T-helper 1 cell treated with Interleukin-12 subunit alpha and Interleukin-12 subunit beta and Interleukin-4 antibody, amounts not matched to agents 30 μg/mL and 1 μg/mL, for 36 hours (primary cell): ENCODE data around the gene MAGI1.

Experiments
- H3K27ac Mint-ChIP-seq: one replicate; pipeline ENCODE4 v1.8.0; 2021; ENCODE audit warnings: mild to moderate bottlenecking, mixed read lengths
- H3K27me3 Mint-ChIP-seq: one replicate; pipeline ENCODE4 v1.8.0; 2021; ENCODE audit warnings: low read depth, mixed read lengths
- H3K36me3 Mint-ChIP-seq: one replicate; pipeline ENCODE4 v1.8.0; 2021; ENCODE audit warnings: low read depth, mixed read lengths
- H3K4me1 Mint-ChIP-seq: one replicate; pipeline ENCODE4 v1.8.0; 2021; ENCODE audit warnings: low read depth, mixed read lengths
- H3K4me3 Mint-ChIP-seq: one replicate; pipeline ENCODE4 v1.8.0; 2021; ENCODE audit warnings: mild to moderate bottlenecking, moderate library complexity, mixed read lengths
- H3K9me3 Mint-ChIP-seq: one replicate; pipeline ENCODE4 v1.8.0; 2021; ENCODE audit warnings: mixed read lengths

The MAGI1 gene

DNA sequence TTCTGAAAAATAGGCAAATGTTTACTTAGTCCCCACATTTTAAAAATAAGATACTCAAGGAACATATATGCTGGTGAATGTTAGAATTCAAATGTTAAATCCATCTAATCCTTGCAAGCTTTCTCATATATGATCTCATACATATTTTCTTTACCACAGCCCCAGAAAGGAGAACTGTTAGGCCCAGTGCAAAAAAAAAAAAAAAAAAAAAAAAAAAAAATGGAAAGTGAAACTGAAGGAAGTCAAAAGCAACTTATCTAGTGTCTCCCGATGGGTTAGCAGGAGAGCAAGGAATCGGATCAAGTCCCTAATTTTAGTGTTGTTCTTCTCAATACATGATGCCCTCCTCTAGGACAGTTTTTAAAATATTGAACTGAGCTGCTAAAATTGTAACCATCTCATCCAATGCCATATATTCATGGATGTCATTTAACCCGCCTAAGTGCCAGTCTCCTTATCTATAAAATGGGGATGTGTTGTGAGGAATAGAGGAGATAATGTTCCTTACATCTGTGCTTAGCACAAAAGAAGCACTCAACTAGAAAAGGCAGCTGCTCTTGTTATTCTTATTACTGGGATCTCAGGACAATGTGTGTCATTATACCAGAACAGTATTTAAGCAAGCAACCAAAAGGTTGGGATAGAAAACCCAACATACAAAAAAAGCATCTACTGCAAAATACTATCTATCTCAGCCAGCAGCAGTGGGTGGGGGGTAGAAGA is 279.7 kb downstream of the MAGI1 start:
- Mint-ChIP-seq H3K36me3 (no peaks in the 10 kb centered on the region), H3K4me1 (no peaks in the 10 kb centered on the region), H3K9me3 (no peaks in the 10 kb centered on the region), H3K4me3 (no peak overlapping the region), H3K27ac (no peak overlapping the region), H3K27me3 (no peaks in the 10 kb centered on the region)

- no peaks in the 10 kb centered on the region for H3K36me3 Mint-ChIP-seq
- H3K4me3 Mint-ChIP-seq = no peak overlapping the region
- no peaks in the 10 kb centered on the region for H3K27me3 Mint-ChIP-seq
- H3K9me3 Mint-ChIP-seq = no peaks in the 10 kb centered on the region
- H3K4me1 Mint-ChIP-seq = no peaks in the 10 kb centered on the region
- H3K27ac Mint-ChIP-seq = no peak overlapping the region
Observed at GRCh38 chr3:65758438-65758837, 280.3 kb downstream of the MAGI1 start.

- Mint-ChIP-seq H3K4me3 (no peak overlapping the region), H3K27ac (no peak overlapping the region), H3K27me3 (no peaks in the 10 kb centered on the region), H3K36me3 (no peaks in the 10 kb centered on the region), H3K9me3 (no peaks in the 10 kb centered on the region), H3K4me1 (no peaks in the 10 kb centered on the region)
Observed at GRCh38 chr3:65752636-65753035, 286.1 kb downstream of the MAGI1 start.

DNA sequence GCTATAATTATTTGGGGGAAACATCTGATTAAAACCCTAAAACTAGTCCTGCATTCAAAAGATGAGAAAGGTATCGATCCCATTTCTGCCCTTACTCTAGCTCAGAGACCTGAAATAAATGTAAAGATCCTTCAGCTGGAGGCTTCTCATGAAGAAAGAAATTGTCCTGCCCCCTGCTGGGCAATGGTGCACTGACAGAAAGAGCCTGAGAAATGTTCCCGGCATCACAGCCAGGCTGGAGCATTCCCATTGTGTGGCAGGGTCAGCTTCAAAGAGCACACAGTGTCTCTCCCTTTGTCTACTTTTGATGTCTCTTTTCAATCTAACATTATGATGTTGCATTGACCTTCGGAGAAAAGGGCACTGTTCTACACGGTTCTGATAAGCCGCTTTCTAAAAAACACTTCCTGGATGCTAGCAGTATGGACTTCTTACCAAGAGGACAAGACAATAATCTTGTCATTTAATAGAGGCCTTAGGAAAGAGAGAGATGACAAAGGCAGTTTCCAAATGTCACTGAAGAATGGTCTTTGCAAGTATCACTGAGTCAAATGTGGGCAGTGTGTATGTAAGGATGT is 287.5 kb downstream of the MAGI1 start:
- no peaks in the 10 kb centered on the region for H3K9me3 Mint-ChIP-seq
- H3K36me3 Mint-ChIP-seq = no peaks in the 10 kb centered on the region
- no peaks in the 10 kb centered on the region for H3K4me1 Mint-ChIP-seq
- H3K4me3 Mint-ChIP-seq = no peak overlapping the region
- no peak overlapping the region for H3K27ac Mint-ChIP-seq
- H3K27me3 Mint-ChIP-seq = no peaks in the 10 kb centered on the region

DNA sequence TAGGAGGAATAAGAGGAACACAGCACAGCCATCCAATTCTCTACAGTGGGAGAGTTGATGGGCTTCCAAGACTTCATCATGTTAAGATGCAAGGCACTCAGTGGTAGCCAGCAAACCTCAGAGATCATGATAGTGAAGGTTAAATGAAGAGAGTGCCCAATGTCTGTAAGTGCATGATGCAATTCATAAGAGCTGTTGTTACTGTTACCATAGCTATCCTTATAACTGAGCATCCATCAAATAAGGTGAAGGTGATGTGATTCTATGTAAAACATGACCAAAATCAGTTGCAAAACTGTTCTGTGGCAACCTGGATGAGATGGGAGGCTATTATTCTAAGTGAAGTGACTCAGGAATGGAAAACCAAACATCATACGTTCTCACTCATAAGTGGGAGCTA is 289.7 kb downstream of the MAGI1 start:
- Mint-ChIP-seq H3K27me3 (no peaks in the 10 kb centered on the region), H3K9me3 (no peaks in the 10 kb centered on the region), H3K4me1 (no peaks in the 10 kb centered on the region), H3K27ac (no peak overlapping the region), H3K4me3 (no peak overlapping the region), H3K36me3 (no peaks in the 10 kb centered on the region)

- Mint-ChIP-seq H3K4me1 (no peaks in the 10 kb centered on the region), H3K27ac (no peak overlapping the region), H3K4me3 (no peak overlapping the region), H3K9me3 (no peaks in the 10 kb centered on the region), H3K36me3 (no peaks in the 10 kb centered on the region), H3K27me3 (no peaks in the 10 kb centered on the region)
Observed at GRCh38 chr3:65748326-65748725, 290.4 kb downstream of the MAGI1 start.

DNA sequence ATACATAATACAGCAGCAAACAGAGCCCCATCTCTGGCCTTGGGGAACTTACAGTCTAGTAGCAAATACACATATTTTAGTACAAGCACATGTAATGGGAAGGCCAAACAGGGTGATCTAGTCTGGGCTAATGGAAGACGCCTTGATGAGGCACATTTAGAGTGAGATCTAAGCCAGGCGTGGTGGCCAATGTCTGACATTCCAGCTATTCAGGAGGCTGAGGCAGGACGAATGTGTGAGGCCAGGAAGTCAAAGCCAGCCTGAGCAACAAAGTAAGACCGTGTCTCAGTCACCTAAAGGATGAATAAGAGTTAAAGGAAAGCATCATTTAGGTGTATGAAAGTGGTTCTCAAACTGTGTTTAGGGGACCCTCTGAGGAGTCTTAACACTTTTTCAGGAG is 291.9 kb downstream of the MAGI1 start:
- Mint-ChIP-seq H3K27ac (no peak overlapping the region), H3K9me3 (no peaks in the 10 kb centered on the region), H3K4me3 (no peak overlapping the region), H3K36me3 (no peaks in the 10 kb centered on the region), H3K4me1 (no peaks in the 10 kb centered on the region), H3K27me3 (no peaks in the 10 kb centered on the region)

DNA sequence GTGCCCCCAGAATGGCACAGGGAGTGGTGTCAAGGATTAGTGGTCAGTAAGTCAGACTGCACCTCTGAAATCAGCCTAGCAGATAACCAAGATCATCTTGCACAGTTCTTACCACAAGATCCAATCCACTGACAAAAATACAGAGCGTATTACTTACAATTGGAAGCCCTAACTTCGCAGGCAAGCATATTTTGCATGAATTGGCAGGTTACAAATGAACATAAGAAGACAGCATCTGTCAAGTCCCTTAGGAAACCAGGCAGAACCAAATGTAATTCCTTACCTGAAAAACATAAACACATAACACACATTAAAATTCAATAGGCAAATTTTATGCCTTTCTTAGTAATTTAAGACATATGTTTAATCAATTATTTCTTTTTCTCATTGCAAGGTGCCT is 293.4 kb downstream of the MAGI1 start:
- Mint-ChIP-seq H3K4me1 (no peaks in the 10 kb centered on the region), H3K9me3 (no peaks in the 10 kb centered on the region), H3K36me3 (no peaks in the 10 kb centered on the region), H3K27ac (no peak overlapping the region), H3K27me3 (no peaks in the 10 kb centered on the region), H3K4me3 (no peak overlapping the region)

- no peaks in the 10 kb centered on the region for H3K36me3 Mint-ChIP-seq
- H3K4me3 Mint-ChIP-seq = no peak overlapping the region
- no peak overlapping the region for H3K27ac Mint-ChIP-seq
- H3K9me3 Mint-ChIP-seq = no peaks in the 10 kb centered on the region
- H3K27me3 Mint-ChIP-seq = no peaks in the 10 kb centered on the region
- H3K4me1 Mint-ChIP-seq = no peaks in the 10 kb centered on the region
Observed at GRCh38 chr3:65742914-65743313, 295.8 kb downstream of the MAGI1 start.

DNA sequence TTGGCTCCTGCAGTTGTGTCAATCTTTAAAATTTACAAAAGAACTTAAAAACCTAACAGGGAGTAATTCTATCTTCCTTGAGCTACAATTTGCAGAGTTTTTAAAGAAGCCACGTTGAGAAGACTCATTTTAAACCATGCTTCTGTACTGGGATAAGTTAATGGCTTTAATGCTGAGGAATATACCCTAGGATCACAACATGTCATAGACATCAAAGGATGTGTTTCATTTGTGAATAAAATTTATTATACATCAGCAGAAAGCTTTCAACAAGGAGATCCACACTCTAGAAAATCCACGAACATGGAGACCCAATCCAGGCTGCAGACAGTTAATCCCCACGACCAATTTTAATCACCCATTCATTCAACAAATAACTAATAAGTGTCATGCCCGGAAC is 297.2 kb downstream of the MAGI1 start:
- no peak overlapping the region for H3K4me3 Mint-ChIP-seq
- H3K9me3 Mint-ChIP-seq = no peaks in the 10 kb centered on the region
- no peaks in the 10 kb centered on the region for H3K36me3 Mint-ChIP-seq
- H3K27me3 Mint-ChIP-seq = no peaks in the 10 kb centered on the region
- no peak overlapping the region for H3K27ac Mint-ChIP-seq
- H3K4me1 Mint-ChIP-seq = no peaks in the 10 kb centered on the region

- H3K27me3 Mint-ChIP-seq = no peaks in the 10 kb centered on the region
- H3K4me3 Mint-ChIP-seq = no peak overlapping the region
- no peaks in the 10 kb centered on the region for H3K36me3 Mint-ChIP-seq
- H3K27ac Mint-ChIP-seq = no peak overlapping the region
- no peaks in the 10 kb centered on the region for H3K4me1 Mint-ChIP-seq
- H3K9me3 Mint-ChIP-seq = no peaks in the 10 kb centered on the region
Observed at GRCh38 chr3:65739901-65740541, 298.7 kb downstream of the MAGI1 start.

GRCh38 chr3:65734792-65735191 is 303.9 kb downstream of the MAGI1 start:
- no peaks in the 10 kb centered on the region for H3K4me1 Mint-ChIP-seq
- no peaks in the 10 kb centered on the region for H3K9me3 Mint-ChIP-seq
- no peaks in the 10 kb centered on the region for H3K36me3 Mint-ChIP-seq
- no peaks in the 10 kb centered on the region for H3K27me3 Mint-ChIP-seq
- H3K27ac Mint-ChIP-seq = no peak overlapping the region
- H3K4me3 Mint-ChIP-seq = no peak overlapping the region

DNA sequence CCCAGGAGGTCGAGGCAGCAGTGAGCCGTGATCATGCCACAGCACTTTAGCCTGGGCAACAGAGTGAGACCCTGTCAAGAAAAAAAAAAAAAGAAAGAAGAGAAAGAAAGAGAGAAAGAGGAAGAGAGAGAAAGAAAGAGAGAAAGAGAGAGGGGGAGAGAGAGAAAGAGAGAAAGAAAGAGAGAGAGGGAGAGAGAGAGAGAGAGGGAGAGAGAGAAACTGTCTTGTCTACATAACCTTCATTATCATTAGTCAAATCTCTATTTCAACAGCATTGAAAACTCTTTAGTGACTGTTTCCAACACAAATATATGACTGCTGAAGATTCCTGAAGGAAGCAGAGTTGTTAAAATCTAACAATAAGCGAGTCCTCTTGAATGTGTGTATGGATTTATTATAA is 304.3 kb downstream of the MAGI1 start:
- no peak overlapping the region for H3K4me3 Mint-ChIP-seq

GRCh38 chr3:65733459-65733858 is 305.3 kb downstream of the MAGI1 start:
- no peaks in the 10 kb centered on the region for H3K36me3 Mint-ChIP-seq

More for the DNA sequence above, 304.3 kb downstream of the MAGI1 start:
- no peaks in the 10 kb centered on the region for H3K4me1 Mint-ChIP-seq
- no peak overlapping the region for H3K27ac Mint-ChIP-seq
- no peaks in the 10 kb centered on the region for H3K36me3 Mint-ChIP-seq
- H3K9me3 Mint-ChIP-seq = no peaks in the 10 kb centered on the region
- H3K27me3 Mint-ChIP-seq = no peaks in the 10 kb centered on the region

More at GRCh38 chr3:65733459-65733858, 305.3 kb downstream of the MAGI1 start:
- Mint-ChIP-seq H3K9me3 (no peaks in the 10 kb centered on the region), H3K27me3 (no peaks in the 10 kb centered on the region), H3K27ac (no peak overlapping the region), H3K4me3 (no peak overlapping the region), H3K4me1 (no peaks in the 10 kb centered on the region)
